GM13976 (cell line): ENCODE results near the gene MAGEB16.

Experiments
- DNase-seq: peaks from one replicate; pipeline ENCODE4 v3.0.0; 2012; ENCODE audit warnings: low spot score
- in situ Hi-C: fragments of 300-500 bp; cut with MboI; formaldehyde crosslinking; loops from one replicate; pipeline ENCODE4 v1.12.0; 2022; ENCODE audit warnings: low sequenced_read_pairs, mixed read lengths, inconsistent platforms; ENCODE audit not compliant: unreplicated experiment
- TF ChIP-seq, protein P1 (sequence below): IDR thresholded peaks from 2 replicates; pipeline ENCODE4 v1.5.1; 2012; ENCODE audit warnings: borderline replicate concordance, mild to moderate bottlenecking; ENCODE audit not compliant: insufficient read depth; ENCODE audit errors: extremely low read depth, missing control alignments, control extremely low read depth

Gene MAGEB16

DNA sequence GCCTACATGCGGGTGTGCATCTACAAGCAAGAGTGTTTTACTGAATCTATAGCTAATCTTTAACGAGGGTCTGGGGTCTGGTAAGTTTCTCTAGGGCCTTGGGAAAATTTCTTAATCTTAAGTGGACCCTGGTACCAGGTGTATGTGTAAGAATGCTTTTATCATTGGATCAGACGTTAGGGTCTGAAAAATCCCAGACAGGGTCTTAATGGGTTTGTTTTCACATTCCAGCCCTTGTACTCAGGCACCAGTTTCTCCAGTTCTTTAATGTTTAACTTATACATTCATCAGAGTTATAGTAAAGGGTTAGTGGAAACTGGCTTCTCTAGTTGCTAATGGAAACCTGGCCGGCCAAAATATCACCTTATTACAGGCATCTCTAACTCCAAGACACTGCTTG lies 11.6 kb downstream of the MAGEB16 start:
- no peak for DNase-seq
- in situ Hi-C loops, result no loop called here
- TF ChIP-seq, protein P1, sequence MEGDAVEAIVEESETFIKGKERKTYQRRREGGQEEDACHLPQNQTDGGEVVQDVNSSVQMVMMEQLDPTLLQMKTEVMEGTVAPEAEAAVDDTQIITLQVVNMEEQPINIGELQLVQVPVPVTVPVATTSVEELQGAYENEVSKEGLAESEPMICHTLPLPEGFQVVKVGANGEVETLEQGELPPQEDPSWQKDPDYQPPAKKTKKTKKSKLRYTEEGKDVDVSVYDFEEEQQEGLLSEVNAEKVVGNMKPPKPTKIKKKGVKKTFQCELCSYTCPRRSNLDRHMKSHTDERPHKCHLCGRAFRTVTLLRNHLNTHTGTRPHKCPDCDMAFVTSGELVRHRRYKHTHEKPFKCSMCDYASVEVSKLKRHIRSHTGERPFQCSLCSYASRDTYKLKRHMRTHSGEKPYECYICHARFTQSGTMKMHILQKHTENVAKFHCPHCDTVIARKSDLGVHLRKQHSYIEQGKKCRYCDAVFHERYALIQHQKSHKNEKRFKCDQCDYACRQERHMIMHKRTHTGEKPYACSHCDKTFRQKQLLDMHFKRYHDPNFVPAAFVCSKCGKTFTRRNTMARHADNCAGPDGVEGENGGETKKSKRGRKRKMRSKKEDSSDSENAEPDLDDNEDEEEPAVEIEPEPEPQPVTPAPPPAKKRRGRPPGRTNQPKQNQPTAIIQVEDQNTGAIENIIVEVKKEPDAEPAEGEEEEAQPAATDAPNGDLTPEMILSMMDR, result no peak

DNA sequence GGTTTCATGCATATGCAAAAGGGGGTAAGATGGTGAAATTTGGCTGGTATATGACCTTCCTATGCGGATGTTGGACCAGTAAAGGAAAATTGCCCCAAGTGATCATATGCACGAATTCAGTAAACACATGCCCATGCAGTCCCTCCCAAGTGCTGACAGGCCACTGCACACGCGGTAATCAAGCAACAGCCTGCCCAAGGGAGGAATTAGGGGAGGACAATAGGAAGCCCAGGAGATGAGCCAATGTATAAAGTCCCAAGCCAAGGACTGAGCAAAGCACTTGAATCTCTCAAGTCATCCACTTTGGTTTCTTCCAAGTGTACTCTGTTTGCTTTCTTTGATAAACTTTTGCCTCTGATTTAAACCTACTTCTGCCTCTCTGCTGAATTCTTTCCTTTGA lies 21.1 kb downstream of the MAGEB16 start:
- TF ChIP-seq, protein P1, result no peak
- in situ Hi-C loops, result no loop called here
- DNase-seq, result no peak

DNA sequence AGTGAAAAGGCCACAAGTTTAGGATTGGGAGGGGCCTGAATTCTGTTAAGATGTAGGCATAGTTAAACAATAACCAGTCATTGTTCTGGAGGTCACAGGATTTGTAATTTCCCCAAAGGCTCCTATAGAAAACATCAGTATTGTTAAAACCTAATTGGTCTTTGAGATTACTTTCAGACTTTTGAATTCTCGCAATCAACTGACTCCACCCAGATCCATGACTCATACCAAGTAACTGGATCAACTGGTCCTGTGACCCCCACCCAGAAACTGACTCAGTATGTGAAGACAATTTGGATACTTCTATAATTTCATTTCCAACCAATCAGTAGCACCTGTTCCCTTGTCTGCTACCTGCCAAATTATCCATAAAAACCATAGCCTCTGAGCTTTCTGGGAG lies 28.4 kb downstream of the MAGEB16 start:
- DNase-seq, result no peak
- TF ChIP-seq, protein P1, result no peak
- in situ Hi-C loops, result no loop called here

DNA sequence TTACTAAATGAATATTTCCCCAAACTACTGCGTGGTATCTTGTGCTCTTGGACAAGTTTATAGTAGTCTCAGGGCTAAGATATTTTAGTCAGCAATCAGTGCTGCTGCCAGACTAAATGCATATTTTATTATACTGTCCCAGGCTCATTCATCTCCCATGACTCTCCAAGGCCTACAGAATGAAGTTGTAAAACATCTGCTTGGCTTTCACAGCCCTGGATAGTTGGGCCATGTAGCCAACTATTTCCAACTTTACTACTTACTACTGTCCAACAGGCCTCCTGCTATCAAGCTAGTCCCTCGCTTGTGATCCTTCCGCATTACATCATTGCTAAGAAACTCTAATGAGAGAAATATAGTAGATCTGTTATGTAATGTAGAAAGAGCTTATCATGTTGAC lies 31.4 kb downstream of the MAGEB16 start:
- in situ Hi-C loops, result no loop called here
- no peak for DNase-seq

DNA sequence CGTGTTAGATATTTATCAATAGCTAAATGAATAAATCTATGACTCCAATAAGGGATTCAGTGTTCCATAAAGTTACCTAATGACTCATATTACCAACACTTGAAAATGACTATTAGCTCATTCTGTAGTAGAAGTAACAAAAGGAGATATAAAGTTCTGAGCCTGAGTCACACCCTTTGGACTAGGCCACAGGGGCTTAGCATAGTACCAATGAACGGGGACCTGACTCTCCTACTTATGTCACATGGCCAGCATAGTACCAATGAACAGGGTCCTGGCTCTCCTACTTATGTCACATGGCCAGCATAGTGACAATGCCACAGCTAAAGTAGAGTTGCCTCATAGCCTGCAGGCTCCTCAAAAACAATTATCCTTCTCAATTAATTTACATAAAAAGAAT lies 43.7 kb downstream of the MAGEB16 start:
- in situ Hi-C loops, result no loop called here
- TF ChIP-seq, protein P1, result no peak
- no peak for DNase-seq

More for the DNA sequence above, 31.4 kb downstream of the MAGEB16 start:
- TF ChIP-seq, protein P1, result no peak

DNA sequence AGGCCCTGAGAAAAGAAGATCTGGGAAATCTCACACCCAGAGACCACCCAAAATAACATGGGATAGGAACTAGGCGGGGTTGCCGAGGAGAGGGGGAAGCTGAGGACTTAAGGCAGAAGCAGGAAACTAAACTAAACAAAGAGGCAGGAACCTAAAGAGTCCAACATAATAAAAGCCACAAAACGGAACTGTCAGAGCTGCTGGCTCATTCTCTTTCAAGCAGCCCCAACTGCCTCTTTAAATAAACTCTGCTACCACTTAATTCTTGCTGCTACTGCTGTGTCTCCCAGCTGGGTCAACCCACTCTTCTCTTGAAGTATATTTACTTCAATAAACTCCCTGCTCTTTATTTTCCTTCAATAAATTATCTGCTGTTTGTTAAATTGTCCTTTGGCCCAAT lies 44.5 kb downstream of the MAGEB16 start:
- TF ChIP-seq, protein P1, result no peak
- DNase-seq, result no peak
- in situ Hi-C loops, result no loop called here

DNA sequence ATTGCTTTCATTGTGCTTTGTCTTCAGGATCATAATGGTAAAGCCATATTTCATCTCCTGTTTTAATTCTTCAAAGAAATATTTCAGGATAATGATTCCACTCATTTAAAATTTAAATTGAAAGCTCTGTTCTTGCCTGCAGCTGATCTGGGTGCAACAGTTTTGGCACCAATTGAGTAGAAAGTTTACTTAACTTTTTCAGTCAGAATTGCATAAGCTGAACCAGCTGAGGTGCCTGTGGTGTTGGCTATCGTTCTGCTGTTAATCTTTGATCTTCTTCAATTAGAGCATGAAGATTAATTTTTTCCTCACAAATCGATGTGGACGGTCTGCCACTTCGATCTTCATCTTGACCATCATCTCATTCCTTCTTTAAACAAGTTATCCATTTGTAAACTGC lies 49.6 kb downstream of the MAGEB16 start:
- in situ Hi-C loops, result no loop called here
- TF ChIP-seq, protein P1, result no peak
- DNase-seq, result no peak
